Large intestine (tissue), 3 donors: ENCODE results near the gene ASTN1. TPM values are rescaled to one million over a fixed set of nuclear protein-coding genes. Genes with fewer than 3 reads are reported as not detected.

Experiments
- DNase-seq, 2 donors: peaks; one replicate each; pipeline versions ENCODE4 v3.0.0 to v3.0.0-alpha.2; 2013
- H3K27ac ChIP-seq: one replicate; pipeline ENCODE4 v1.5.1; 2013; ENCODE audit warnings: low read length
- H3K27me3 ChIP-seq: 2 replicates; pipeline ENCODE4 v1.6.1; 2013; ENCODE audit warnings: low read length; ENCODE audit not compliant: control insufficient read depth, insufficient read depth
- H3K36me3 ChIP-seq: 2 replicates; pipeline ENCODE4 v1.6.1; 2013; ENCODE audit warnings: low read length; ENCODE audit not compliant: control insufficient read depth, insufficient read depth
- H3K4me1 ChIP-seq: one replicate; pipeline ENCODE4 v1.6.1; 2013; ENCODE audit warnings: low read length; ENCODE audit not compliant: control insufficient read depth, insufficient read depth
- H3K4me3 ChIP-seq: one replicate; pipeline ENCODE4 v1.5.1; 2013; ENCODE audit warnings: low read length
- H3K9me3 ChIP-seq: one replicate; pipeline ENCODE4 v1.6.1; 2013; ENCODE audit warnings: mild to moderate bottlenecking, low read depth, low read length, moderate library complexity; ENCODE audit not compliant: control insufficient read depth
- WGBS: methylation state at CpG from one replicate; pipeline ENCODE4 v1.1.5; 2013; ENCODE audit warnings: low lambda C conversion rate; ENCODE audit not compliant: insufficient coverage; 5-methylcytosine and 5-hydroxymethylcytosine counted together
- polyA plus RNA-seq: library from polyadenylated mRNA; unstranded; fragments of 120-200 nt; gene quantifications from one replicate; pipeline ENCODE4 v1.2.1, GENCODE V29; 2013

The ASTN1 gene
- polyA plus RNA-seq, 1 donor = 3.0 TPM

GRCh38 chr1:177045151-177045550 is 119.4 kb downstream of the ASTN1 start:
- H3K4me3 ChIP-seq = no peak overlapping the region
- no peak for DNase-seq
- no peaks in the 10 kb centered on the region for H3K4me1 ChIP-seq
- H3K27ac ChIP-seq = no peak overlapping the region
- no peaks in the 10 kb centered on the region for H3K9me3 ChIP-seq
- 33% methylated on average over 1 of the region's 3 CpGs for WGBS
- H3K27me3 ChIP-seq = peaks cover 5% of the 10 kb centered on the region
- H3K36me3 ChIP-seq = no peaks in the 10 kb centered on the region

- no CpG with 5 or more reads among the region's 8 CpGs for WGBS
- no peaks in the 10 kb centered on the region for H3K9me3 ChIP-seq
- no peak overlapping the region for H3K27ac ChIP-seq
- no peak overlapping the region for H3K4me3 ChIP-seq
- no peaks in the 10 kb centered on the region for H3K36me3 ChIP-seq
- no peaks in the 10 kb centered on the region for H3K4me1 ChIP-seq
- DNase-seq = no peak
- H3K27me3 ChIP-seq = peaks cover 5% of the 10 kb centered on the region
These were observed 120.1 kb downstream of the ASTN1 start for GRCh38 chr1:177044390-177044789.

- Histone ChIP-seq H3K27me3 (peaks cover 5% of the 10 kb centered on the region), H3K27ac (no peak overlapping the region), H3K9me3 (no peaks in the 10 kb centered on the region), H3K4me1 (no peaks in the 10 kb centered on the region), H3K4me3 (no peak overlapping the region), H3K36me3 (no peaks in the 10 kb centered on the region)
- no peak for DNase-seq
- WGBS = 89% methylated on average over 4 of the region's 5 CpGs
These were observed 120.9 kb downstream of the ASTN1 start for GRCh38 chr1:177043597-177043996.

GRCh38 chr1:177035586-177035985 is 128.9 kb downstream of the ASTN1 start:
- Histone ChIP-seq H3K4me1 (no peaks in the 10 kb centered on the region), H3K27me3 (no peaks in the 10 kb centered on the region), H3K27ac (no peak overlapping the region), H3K4me3 (no peak overlapping the region), H3K36me3 (no peaks in the 10 kb centered on the region), H3K9me3 (no peaks in the 10 kb centered on the region)
- no peak for DNase-seq

GRCh38 chr1:177033628-177034027 is 130.9 kb downstream of the ASTN1 start:
- Histone ChIP-seq H3K4me1 (no peaks in the 10 kb centered on the region), H3K27ac (no peak overlapping the region), H3K27me3 (no peaks in the 10 kb centered on the region), H3K9me3 (no peaks in the 10 kb centered on the region), H3K4me3 (no peak overlapping the region), H3K36me3 (no peaks in the 10 kb centered on the region)
- 80% methylated on average over 1 of the region's 6 CpGs for WGBS
- no peak for DNase-seq

- Histone ChIP-seq H3K9me3 (no peaks in the 10 kb centered on the region), H3K36me3 (no peaks in the 10 kb centered on the region), H3K4me1 (no peaks in the 10 kb centered on the region), H3K27ac (no peak overlapping the region), H3K27me3 (no peaks in the 10 kb centered on the region), H3K4me3 (no peak overlapping the region)
- no peak for DNase-seq
- WGBS = no CpG with 5 or more reads among the region's 22 CpGs
These were observed 132.1 kb downstream of the ASTN1 start for GRCh38 chr1:177032434-177032833.

- no peaks in the 10 kb centered on the region for H3K27me3 ChIP-seq
- H3K4me1 ChIP-seq = no peaks in the 10 kb centered on the region
- H3K9me3 ChIP-seq = no peaks in the 10 kb centered on the region
- WGBS = no CpG with 5 or more reads among the region's 4 CpGs
- H3K36me3 ChIP-seq = no peaks in the 10 kb centered on the region
- no peak overlapping the region for H3K27ac ChIP-seq
- no peak for DNase-seq
- H3K4me3 ChIP-seq = no peak overlapping the region
These were observed 139.9 kb downstream of the ASTN1 start for GRCh38 chr1:177024623-177025022.

GRCh38 chr1:177023726-177024125 is 140.8 kb downstream of the ASTN1 start:
- Histone ChIP-seq H3K4me3 (no peak overlapping the region), H3K27ac (no peak overlapping the region), H3K36me3 (no peaks in the 10 kb centered on the region), H3K9me3 (no peaks in the 10 kb centered on the region), H3K4me1 (no peaks in the 10 kb centered on the region), H3K27me3 (no peaks in the 10 kb centered on the region)
- DNase-seq = no peak
- no CpG with 5 or more reads among the region's 3 CpGs for WGBS

- no peaks in the 10 kb centered on the region for H3K27me3 ChIP-seq
- H3K36me3 ChIP-seq = no peaks in the 10 kb centered on the region
- no CpG with 5 or more reads among the region's 14 CpGs for WGBS
- H3K4me3 ChIP-seq = no peak overlapping the region
- no peak overlapping the region for H3K27ac ChIP-seq
- H3K9me3 ChIP-seq = no peaks in the 10 kb centered on the region
- no peak for DNase-seq
- H3K4me1 ChIP-seq = no peaks in the 10 kb centered on the region
These were observed 141.3 kb downstream of the ASTN1 start for GRCh38 chr1:177023249-177023648.

GRCh38 chr1:177021687-177022086 is 142.8 kb downstream of the ASTN1 start:
- Histone ChIP-seq H3K36me3 (no peaks in the 10 kb centered on the region), H3K9me3 (no peaks in the 10 kb centered on the region), H3K27me3 (no peaks in the 10 kb centered on the region), H3K27ac (no peak overlapping the region), H3K4me1 (no peaks in the 10 kb centered on the region), H3K4me3 (no peak overlapping the region)
- no peak for DNase-seq
- WGBS = no CpG with 5 or more reads among the region's 2 CpGs

- Histone ChIP-seq H3K36me3 (no peaks in the 10 kb centered on the region), H3K27me3 (no peaks in the 10 kb centered on the region), H3K4me1 (no peaks in the 10 kb centered on the region), H3K4me3 (no peak overlapping the region), H3K9me3 (no peaks in the 10 kb centered on the region), H3K27ac (no peak overlapping the region)
- WGBS = no CpG with 5 or more reads among the region's 3 CpGs
- DNase-seq = no peak
These were observed 143.5 kb downstream of the ASTN1 start for GRCh38 chr1:177020851-177021589.
